ENCODE data around the gene OR6C70.
"Not testable (repeated sequence)": the region's sequence is repeated elsewhere in the genome, so short reads cannot be mapped to it uniquely, and the experiment has no call there.

OR6C70 gene

GRCh38 chr12:55446326-55446725, 23.6 kb downstream of the OR6C70 start:
- H3K4me1 Mint-ChIP-seq (ENCODE audit: low read depth): no peaks in the 10 kb centered on the region
- H3K9me3 Mint-ChIP-seq: peaks cover 6% of the 10 kb centered on the region
- DNase-seq (ENCODE audit: low spot score): no peak
- H3K27ac Mint-ChIP-seq: no peak overlapping the region
- no peaks in the 10 kb centered on the region for H3K36me3 Mint-ChIP-seq (ENCODE audit: low read depth)
- no peaks in the 10 kb centered on the region for H3K27me3 Mint-ChIP-seq (ENCODE audit: low read depth)
- H3K4me3 Mint-ChIP-seq: no peak overlapping the region

- no peaks in the 10 kb centered on the region for H3K36me3 Mint-ChIP-seq (ENCODE audit: low read depth)
- no peaks in the 10 kb centered on the region for H3K27me3 Mint-ChIP-seq (ENCODE audit: low read depth)
- no peak overlapping the region for H3K27ac Mint-ChIP-seq
- no peak overlapping the region for H3K4me3 Mint-ChIP-seq
- peaks cover 7% of the 10 kb centered on the region for H3K9me3 Mint-ChIP-seq
- no peak for DNase-seq (ENCODE audit: low spot score)
- H3K4me1 Mint-ChIP-seq (ENCODE audit: low read depth): no peaks in the 10 kb centered on the region
These were observed 24.6 kb downstream of the OR6C70 start for GRCh38 chr12:55445357-55445756.

GRCh38 chr12:55443776-55444175, 26.2 kb downstream of the OR6C70 start, which contains the start of gene OR6C2:
Gene OR6C2, plus strand, starts transcription at chr12:55444076. Its CDS starts 8,138 bp downstream, at chr12:55452214.
- Mint-ChIP-seq H3K9me3 (peaks cover 10% of the 10 kb centered on the region), H3K27me3 (ENCODE audit: low read depth) (no peaks in the 10 kb centered on the region), H3K36me3 (ENCODE audit: low read depth) (no peaks in the 10 kb centered on the region), H3K27ac (no peak within 1 kb of the TSS), H3K4me1 (ENCODE audit: low read depth) (no peaks in the 10 kb centered on the region), H3K4me3 (no peak within 1 kb of the TSS)
- DNase-seq (ENCODE audit: low spot score): no peak

- H3K36me3 Mint-ChIP-seq (ENCODE audit: low read depth); H3K27me3 Mint-ChIP-seq (ENCODE audit: low read depth); H3K27ac Mint-ChIP-seq; H3K4me1 Mint-ChIP-seq (ENCODE audit: low read depth); H3K9me3 Mint-ChIP-seq; H3K4me3 Mint-ChIP-seq; DNase-seq (ENCODE audit: low spot score): not testable (repeated sequence)
These were observed 28.7 kb downstream of the OR6C70 start for GRCh38 chr12:55441233-55441632.

- no peaks in the 10 kb centered on the region for H3K4me1 Mint-ChIP-seq (ENCODE audit: low read depth)
- no peak overlapping the region for H3K27ac Mint-ChIP-seq
- no peaks in the 10 kb centered on the region for H3K36me3 Mint-ChIP-seq (ENCODE audit: low read depth)
- DNase-seq (ENCODE audit: low spot score): no peak
- no peaks in the 10 kb centered on the region for H3K9me3 Mint-ChIP-seq
- no peaks in the 10 kb centered on the region for H3K27me3 Mint-ChIP-seq (ENCODE audit: low read depth)
- H3K4me3 Mint-ChIP-seq: no peak overlapping the region
These were observed 41.4 kb downstream of the OR6C70 start for GRCh38 chr12:55428331-55429243.

GRCh38 chr12:55425954-55426353, 44.0 kb downstream of the OR6C70 start, which contains the start of gene OR6C76:
Gene OR6C76, plus strand, starts transcription at chr12:55426254. Its CDS starts 0 bp downstream, at chr12:55426254.
- no peaks in the 10 kb centered on the region for H3K36me3 Mint-ChIP-seq (ENCODE audit: low read depth)
- no peak within 1 kb of the TSS for H3K4me3 Mint-ChIP-seq
- DNase-seq (ENCODE audit: low spot score): no peak
- H3K9me3 Mint-ChIP-seq: no peaks in the 10 kb centered on the region
- no peak within 1 kb of the TSS for H3K27ac Mint-ChIP-seq
- H3K4me1 Mint-ChIP-seq (ENCODE audit: low read depth): no peaks in the 10 kb centered on the region
- H3K27me3 Mint-ChIP-seq (ENCODE audit: low read depth): no peaks in the 10 kb centered on the region

- Mint-ChIP-seq H3K27me3 (ENCODE audit: low read depth) (peaks cover 24% of the 10 kb centered on the region), H3K4me3 (no peak overlapping the region), H3K4me1 (ENCODE audit: low read depth) (no peaks in the 10 kb centered on the region), H3K9me3 (no peaks in the 10 kb centered on the region), H3K27ac (no peak overlapping the region), H3K36me3 (ENCODE audit: low read depth) (no peaks in the 10 kb centered on the region)
- no peak for DNase-seq (ENCODE audit: low spot score)
These were observed 49.5 kb downstream of the OR6C70 start for GRCh38 chr12:55420307-55420962.
